ENCODE data around the gene RELN.

The RELN gene

GRCh38 chr7:103683348-103683747 is 306.1 kb downstream of the RELN start:
- peaks cover 7% of the 10 kb centered on the region; the same call in 1 of the 2 replicates for H3K4me1 ChIP-seq
- H3K4me3 ChIP-seq = no peak overlapping the region
- H4K20me1 ChIP-seq = no peaks in the 10 kb centered on the region
- H3K36me3 ChIP-seq = no peaks in the 10 kb centered on the region
- H3K9me3 ChIP-seq = no peaks in the 10 kb centered on the region
- TF ChIP-seq Cebpa-rat (IDR thresholded peaks at IDR 0.05) = no peak
- no peaks in the 10 kb centered on the region for H3K27me3 ChIP-seq
- H3K4me2 ChIP-seq = no peak overlapping the region
- H3K9ac ChIP-seq = no peak overlapping the region
- H3K27ac ChIP-seq = no peak overlapping the region

GRCh38 chr7:103680161-103681144 is 309.0 kb downstream of the RELN start:
- Histone ChIP-seq H3K9me3 (no peaks in the 10 kb centered on the region), H3K4me1 (peaks cover 7% of the 10 kb centered on the region; the same call in 1 of the 2 replicates), H3K4me3 (no peak overlapping the region), H3K27ac (no peak overlapping the region), H3K36me3 (no peaks in the 10 kb centered on the region), H3K9ac (no peak overlapping the region), H4K20me1 (no peaks in the 10 kb centered on the region), H3K4me2 (peak overlapping the region; percentile 2; the same call in 1 of the 2 replicates), H3K27me3 (no peaks in the 10 kb centered on the region)
- TF ChIP-seq Cebpa-rat (IDR thresholded peaks at IDR 0.05) = no peak

GRCh38 chr7:103679151-103680132 is 310.0 kb downstream of the RELN start:
- Histone ChIP-seq H3K9ac (no peak overlapping the region), H3K4me2 (no peak overlapping the region), H3K4me3 (no peak overlapping the region), H4K20me1 (no peaks in the 10 kb centered on the region), H3K27ac (no peak overlapping the region), H3K27me3 (no peaks in the 10 kb centered on the region), H3K4me1 (peaks cover 7% of the 10 kb centered on the region; the same call in 1 of the 2 replicates), H3K9me3 (no peaks in the 10 kb centered on the region), H3K36me3 (no peaks in the 10 kb centered on the region)
- TF ChIP-seq Cebpa-rat (IDR thresholded peaks at IDR 0.05) = no peak

- Histone ChIP-seq H4K20me1 (no peaks in the 10 kb centered on the region), H3K4me1 (no peaks in the 10 kb centered on the region), H3K4me2 (no peak overlapping the region), H3K36me3 (no peaks in the 10 kb centered on the region), H3K27me3 (no peaks in the 10 kb centered on the region), H3K27ac (no peak overlapping the region), H3K9ac (no peak overlapping the region), H3K4me3 (no peak overlapping the region), H3K9me3 (no peaks in the 10 kb centered on the region)
- TF ChIP-seq Cebpa-rat (IDR thresholded peaks at IDR 0.05) = no peak
Measured at GRCh38 chr7:103668279-103668941, 321.0 kb downstream of the RELN start.

- Histone ChIP-seq H3K4me2 (no peak overlapping the region), H3K4me1 (no peaks in the 10 kb centered on the region), H3K27ac (no peak overlapping the region), H3K9me3 (no peaks in the 10 kb centered on the region), H3K9ac (no peak overlapping the region), H3K36me3 (no peaks in the 10 kb centered on the region), H3K4me3 (no peak overlapping the region), H4K20me1 (no peaks in the 10 kb centered on the region), H3K27me3 (no peaks in the 10 kb centered on the region)
- TF ChIP-seq Cebpa-rat (IDR thresholded peaks at IDR 0.05) = no peak
Measured at GRCh38 chr7:103666326-103666725, 323.1 kb downstream of the RELN start.

- H3K4me1 ChIP-seq = no peaks in the 10 kb centered on the region
- H3K9me3 ChIP-seq = no peaks in the 10 kb centered on the region
- no peaks in the 10 kb centered on the region for H3K36me3 ChIP-seq
- H3K27ac ChIP-seq = no peak overlapping the region
- H3K27me3 ChIP-seq = no peaks in the 10 kb centered on the region
- no peak overlapping the region for H3K4me2 ChIP-seq
- no peak overlapping the region for H3K4me3 ChIP-seq
- no peak overlapping the region for H3K9ac ChIP-seq
- TF ChIP-seq Cebpa-rat (IDR thresholded peaks at IDR 0.05) = no peak
- no peaks in the 10 kb centered on the region for H4K20me1 ChIP-seq
Measured at GRCh38 chr7:103664577-103664976, 324.9 kb downstream of the RELN start.

- H3K4me2 ChIP-seq = no peak overlapping the region
- H3K9ac ChIP-seq = no peak overlapping the region
- no peaks in the 10 kb centered on the region for H3K36me3 ChIP-seq
- H3K27ac ChIP-seq = no peak overlapping the region
- no peaks in the 10 kb centered on the region for H3K4me1 ChIP-seq
- H3K4me3 ChIP-seq = no peak overlapping the region
- no peaks in the 10 kb centered on the region for H4K20me1 ChIP-seq
- H3K9me3 ChIP-seq = no peaks in the 10 kb centered on the region
- no peak for TF ChIP-seq Cebpa-rat (IDR thresholded peaks at IDR 0.05)
- H3K27me3 ChIP-seq = no peaks in the 10 kb centered on the region
Measured at GRCh38 chr7:103660455-103661371, 328.7 kb downstream of the RELN start.

GRCh38 chr7:103658055-103659005 is 331.1 kb downstream of the RELN start:
- H3K4me1 ChIP-seq = no peaks in the 10 kb centered on the region
- no peak for TF ChIP-seq Cebpa-rat (IDR thresholded peaks at IDR 0.05)
- no peak overlapping the region for H3K4me3 ChIP-seq
- no peak overlapping the region for H3K9ac ChIP-seq
- no peak overlapping the region for H3K4me2 ChIP-seq
- H3K27ac ChIP-seq = no peak overlapping the region
- H4K20me1 ChIP-seq = no peaks in the 10 kb centered on the region
- H3K27me3 ChIP-seq = no peaks in the 10 kb centered on the region
- H3K36me3 ChIP-seq = no peaks in the 10 kb centered on the region
- H3K9me3 ChIP-seq = no peaks in the 10 kb centered on the region

Data from BLaER1 (cell line).